HG03520 (cell line): ENCODE data around the gene KRTAP12-2.
"Not testable (repeated sequence)": the region's sequence is repeated elsewhere in the genome, so short reads cannot be mapped to it uniquely, and the experiment has no call there.

Source experiments
- ATAC-seq: cut with Tn5 transposase; IDR thresholded peaks from one replicate; pipeline ENCODE4 v1.9.1; 2021; ENCODE audit warnings: mild to moderate bottlenecking, moderate library complexity; ENCODE audit not compliant: unreplicated experiment

The KRTAP12-2 gene

GRCh38 chr21:44632067-44632466 is 34.7 kb downstream of the KRTAP12-2 start:
- ATAC-seq = no peak

- ATAC-seq = no peak
These were observed 36.3 kb downstream of the KRTAP12-2 start for GRCh38 chr21:44630440-44630839.

DNA sequence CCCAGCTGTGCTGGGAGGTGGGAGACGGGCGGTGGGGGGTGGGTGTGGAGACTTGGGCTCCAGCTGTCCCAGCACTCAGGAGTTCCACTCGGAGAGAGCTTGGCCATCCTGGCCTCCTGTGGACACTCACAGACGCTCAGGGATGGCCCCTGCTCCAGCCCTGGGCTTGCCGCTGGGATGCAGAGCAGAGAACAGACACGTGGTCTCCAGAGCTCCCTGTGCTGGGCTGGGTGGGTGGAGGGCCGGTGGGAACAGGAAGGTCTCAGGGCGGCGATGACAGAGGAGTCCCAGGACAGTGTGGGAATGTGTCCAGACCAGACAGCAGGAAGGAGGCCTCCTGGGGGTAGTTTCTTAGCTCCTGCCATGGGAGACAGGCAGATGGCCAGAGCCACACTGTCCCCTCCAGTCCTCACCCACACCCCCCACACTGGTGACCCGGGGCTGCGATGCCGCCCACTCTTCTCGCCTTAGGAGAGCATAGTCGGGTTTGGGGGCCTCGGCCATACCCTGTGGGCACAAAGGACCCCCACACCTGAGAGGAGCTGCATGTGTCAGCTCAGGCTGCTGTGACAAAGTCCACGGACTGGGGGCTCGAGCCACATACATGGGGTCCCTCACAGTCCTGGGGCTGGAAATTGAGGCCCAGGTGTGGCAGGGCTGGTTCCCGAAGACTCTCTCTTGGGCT is 37.9 kb downstream of the KRTAP12-2 start:
- ATAC-seq = no peak

DNA sequence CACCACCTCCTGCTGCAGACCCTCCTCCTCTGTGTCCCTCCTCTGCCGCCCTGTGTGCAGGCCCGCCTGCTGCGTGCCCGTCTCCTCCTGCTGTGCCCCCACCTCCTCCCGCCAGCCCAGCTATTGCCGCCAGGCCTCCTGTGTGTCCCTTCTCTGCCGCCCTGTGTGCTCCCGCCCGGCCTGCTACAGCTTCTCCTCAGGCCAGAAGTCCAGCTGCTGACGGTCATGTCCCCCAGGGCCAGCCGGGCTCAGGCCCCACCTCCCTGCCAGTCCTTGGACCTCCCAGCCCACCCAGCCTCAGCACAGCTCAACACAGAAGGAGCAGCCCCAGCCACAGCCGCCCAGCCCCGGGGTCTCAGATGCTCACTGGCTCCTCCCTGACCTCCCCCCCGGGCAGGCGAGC is 38.9 kb downstream of the KRTAP12-2 start:
- not testable (repeated sequence) for ATAC-seq

- not testable (repeated sequence) for ATAC-seq
These were observed 39.4 kb downstream of the KRTAP12-2 start for GRCh38 chr21:44627181-44627822.

DNA sequence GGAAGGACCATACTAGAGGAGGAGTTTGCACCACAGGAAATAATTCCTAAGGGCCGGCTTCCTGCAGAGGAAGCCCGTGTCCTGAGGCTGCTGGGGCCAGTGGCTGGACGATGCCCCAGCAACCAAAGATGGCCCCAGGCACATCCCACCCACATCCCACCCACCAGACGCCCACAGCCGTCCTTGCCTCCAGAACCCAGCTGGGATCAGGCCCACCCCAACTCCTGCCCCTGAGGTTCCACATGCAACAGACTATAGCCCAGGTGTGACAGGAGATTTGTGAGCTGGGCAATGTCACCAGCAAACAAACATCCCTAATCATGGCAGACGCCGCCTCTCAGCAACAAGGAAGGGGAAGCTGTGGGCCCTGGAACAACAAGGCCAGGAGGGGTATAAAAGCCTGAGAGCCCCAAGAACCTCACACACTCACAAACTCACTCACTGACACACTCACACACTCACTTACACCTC is 40.0 kb downstream of the KRTAP12-2 start, which contains the start of gene KRTAP10-9:
TSS of gene KRTAP10-9 (plus strand) at position 421 of the 471 bp plus-strand sequence. CDS start 79 bp downstream, outside the sequence.
- no peak for ATAC-seq

GRCh38 chr21:44626262-44626661 is 40.5 kb downstream of the KRTAP12-2 start:
- ATAC-seq = no peak

DNA sequence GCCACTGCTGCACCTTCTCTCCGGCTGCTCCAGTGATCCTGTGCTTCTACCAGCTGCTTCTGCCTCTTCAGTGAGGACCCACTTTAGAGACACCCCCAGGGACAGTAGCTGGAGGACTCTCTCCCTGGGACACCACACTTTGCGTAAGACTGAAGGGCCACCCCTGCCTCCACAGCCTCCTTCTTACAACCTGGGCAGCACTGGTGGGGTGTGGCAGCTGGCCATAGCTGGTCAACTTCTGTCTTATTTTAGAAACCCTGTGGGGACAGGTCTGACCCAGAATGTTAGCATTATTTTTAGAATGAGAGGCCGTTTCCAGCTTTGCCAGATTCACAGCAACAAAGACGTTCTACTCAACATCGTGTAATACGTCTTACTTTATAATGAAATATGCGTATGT is 41.0 kb downstream of the KRTAP12-2 start:
- no peak for ATAC-seq

- no peak for ATAC-seq
These were observed 43.2 kb downstream of the KRTAP12-2 start for GRCh38 chr21:44623575-44623974.

DNA sequence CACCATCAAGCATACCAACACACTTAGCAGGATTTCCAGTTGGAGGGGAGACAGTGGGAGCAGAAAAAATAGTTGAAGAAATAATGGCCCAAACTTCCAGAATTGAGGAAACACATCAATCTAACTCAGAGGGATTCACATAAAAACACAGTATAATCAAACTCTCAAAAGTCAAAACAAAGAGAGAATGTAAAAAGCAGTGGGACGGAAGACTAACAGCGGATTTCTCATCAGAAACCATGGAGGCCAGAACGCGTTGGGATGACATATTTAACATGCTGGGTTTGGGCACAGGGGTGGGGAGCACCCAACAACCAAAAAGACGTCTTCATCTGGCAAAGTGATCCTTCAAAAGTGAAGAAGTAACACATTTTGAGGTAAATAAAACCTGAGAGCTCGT is 46.8 kb downstream of the KRTAP12-2 start:
- no peak for ATAC-seq

GRCh38 chr21:44618909-44619308 is 47.8 kb downstream of the KRTAP12-2 start:
- ATAC-seq = no peak

- no peak for ATAC-seq
These were observed 48.2 kb downstream of the KRTAP12-2 start for GRCh38 chr21:44618504-44618903.

DNA sequence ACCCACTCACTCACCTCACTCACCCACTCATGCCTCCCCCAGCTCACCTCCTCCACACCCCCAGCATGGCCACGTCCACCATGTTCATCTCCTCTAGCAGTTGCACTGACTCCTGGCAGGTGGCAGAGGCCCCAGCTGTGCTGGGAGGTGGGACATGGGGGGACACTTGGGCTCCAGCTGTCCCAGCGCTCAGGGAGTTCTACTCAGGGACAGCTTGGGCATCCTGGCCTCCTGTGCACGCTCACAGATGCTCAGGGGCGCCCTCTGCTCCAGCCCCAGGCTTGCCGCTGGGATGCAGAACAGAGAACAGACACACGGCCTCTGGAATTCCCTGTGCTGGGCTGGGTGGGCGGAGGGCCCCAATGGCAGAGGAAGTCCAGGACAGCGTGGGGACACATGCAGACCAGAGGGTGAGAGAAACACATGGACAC is 49.6 kb downstream of the KRTAP12-2 start:
- ATAC-seq = no peak

DNA sequence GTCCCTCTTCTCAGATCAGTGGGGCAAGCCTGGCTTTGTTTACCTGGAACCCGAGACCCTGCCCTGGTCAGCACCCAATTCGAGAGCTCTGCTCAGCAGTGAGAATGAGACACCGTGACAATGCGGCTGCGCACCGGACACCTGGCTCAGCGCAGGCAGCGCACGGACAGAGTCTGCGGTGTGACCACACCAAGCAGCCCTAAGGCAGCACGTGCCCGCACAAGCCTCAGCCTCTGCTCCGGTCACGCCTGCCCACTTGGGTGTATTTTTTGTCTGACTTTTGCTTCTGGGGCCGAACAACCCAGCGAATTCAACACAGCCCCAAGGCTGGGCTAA is 50.2 kb downstream of the KRTAP12-2 start:
- ATAC-seq = no peak
